GM23338 (cell line): ENCODE data around the gene ELFN1. TPM values are rescaled to one million over a fixed set of nuclear protein-coding genes. Genes with fewer than 3 reads are reported as not detected.

Source experiments
- ATAC-seq: fragments of 200-7000 bp; cut with Tn5 transposase; 3 replicates; pipeline ENCODE4 v1.9.1; 2020
- DNase-seq: peaks from one replicate; pipeline ENCODE4 v3.0.0-alpha.2; 2015; ENCODE audit warnings: low spot score
- H2AFZ ChIP-seq: fragments of 200-600 bp; sonication (generic); 2 replicates; pipeline ENCODE4 v1.8.0; 2016; ENCODE audit warnings: antibody characterized with exemption, mild to moderate bottlenecking, moderate library complexity
- H3F3A ChIP-seq: fragments of 200-600 bp; sonication (generic); replicated peaks from 2 replicates; pipeline ENCODE4 v1.8.0; 2017; ENCODE audit warnings: antibody characterized with exemption, mixed run types, low read depth
- H3K27ac ChIP-seq: fragments of 200-600 bp; sonication (generic); 2 replicates; pipeline ENCODE4 v1.6.1; 2016; ENCODE audit warnings: low read depth
- H3K27me3 ChIP-seq: fragments of 200-600 bp; sonication (generic); 2 replicates; pipeline ENCODE4 v1.8.0; 2016; ENCODE audit warnings: mild to moderate bottlenecking, mixed run types, moderate library complexity; ENCODE audit not compliant: insufficient read depth
- H3K36me3 ChIP-seq: fragments of 200-600 bp; sonication (generic); 2 replicates; pipeline ENCODE4 v1.8.0; 2016; ENCODE audit warnings: mild to moderate bottlenecking; ENCODE audit not compliant: insufficient read depth
- H3K4me1 ChIP-seq: fragments of 200-600 bp; sonication (generic); 2 replicates; pipeline ENCODE4 v1.8.0; 2016; ENCODE audit warnings: mild to moderate bottlenecking, moderate library complexity; ENCODE audit not compliant: insufficient read depth
- H3K4me2 ChIP-seq: fragments of 200-600 bp; sonication (generic); 2 replicates; pipeline ENCODE4 v1.7.1; 2017; ENCODE audit warnings: mixed run types
- H3K4me3 ChIP-seq: fragments of 200-600 bp; sonication (generic); 2 replicates; pipeline ENCODE4 v1.6.1; 2016; ENCODE audit warnings: mixed run types
- H3K79me2 ChIP-seq: fragments of 200-600 bp; sonication (generic); replicated peaks from 2 replicates; pipeline ENCODE4 v1.8.0; 2017; ENCODE audit warnings: mild to moderate bottlenecking; ENCODE audit not compliant: insufficient read depth
- H3K9me2 ChIP-seq: fragments of 200-600 bp; sonication (generic); 2 replicates; pipeline ENCODE4 v1.8.0; 2017; ENCODE audit not compliant: insufficient read depth
- H4K20me1 ChIP-seq: fragments of 200-600 bp; sonication (generic); replicated peaks from 2 replicates; pipeline ENCODE4 v1.8.0; 2017; ENCODE audit warnings: mild to moderate bottlenecking; ENCODE audit not compliant: insufficient read depth
- H3K27ac Mint-ChIP-seq: 2 replicates; pipeline ENCODE4 v1.8.0; 2020; ENCODE audit warnings: inconsistent platforms, mild to moderate bottlenecking, moderate library complexity, mixed read lengths
- H3K27me3 Mint-ChIP-seq: 3 replicates; pipeline ENCODE4 v1.8.0; 2022; ENCODE audit warnings: low read depth, mild to moderate bottlenecking, moderate library complexity, mixed read lengths, inconsistent platforms; ENCODE audit not compliant: insufficient read depth, poor library complexity
- H3K36me3 Mint-ChIP-seq: 3 replicates; pipeline ENCODE4 v1.8.0; 2021; ENCODE audit warnings: low read depth, mild to moderate bottlenecking, inconsistent platforms, moderate library complexity, mixed read lengths
- H3K4me1 Mint-ChIP-seq: 3 replicates; pipeline ENCODE4 v1.8.0; 2020; ENCODE audit warnings: mild to moderate bottlenecking, inconsistent platforms, mixed read lengths
- H3K4me3 Mint-ChIP-seq: 3 replicates; pipeline ENCODE4 v1.8.0; 2021; ENCODE audit warnings: moderate library complexity, mild to moderate bottlenecking, inconsistent platforms, mixed read lengths
- H3K9me3 Mint-ChIP-seq: 3 replicates; pipeline ENCODE4 v1.8.0; 2020; ENCODE audit warnings: moderate library complexity, mild to moderate bottlenecking, inconsistent platforms, mixed read lengths
- CREB1 ChIP-seq: fragments of 250-450 bp; sonication (Bioruptor Pico); IDR thresholded peaks from 2 replicates; pipeline ENCODE4 v1.5.0; 2020; ENCODE audit warnings: low read depth, mild to moderate bottlenecking, moderate library complexity
- ETS1 ChIP-seq: IDR thresholded peaks from 2 replicates; pipeline ENCODE4 v1.6.1; 2016; ENCODE audit warnings: antibody characterized with exemption
- EZH2 ChIP-seq: fragments of 200-600 bp; sonication (generic); IDR thresholded peaks from one replicate; pipeline ENCODE4 v1.8.0; 2017; ENCODE audit warnings: antibody characterized with exemption, mild to moderate bottlenecking, low read depth; ENCODE audit not compliant: unreplicated experiment
- EZH2phosphoT487 ChIP-seq: fragments of 200-600 bp; sonication (generic); IDR thresholded peaks from one replicate; pipeline ENCODE4 v1.8.1; 2018; ENCODE audit warnings: antibody characterized with exemption; ENCODE audit not compliant: unreplicated experiment
- NANOG ChIP-seq: IDR thresholded peaks from 2 replicates; pipeline ENCODE4 v1.6.1; 2016; ENCODE audit warnings: antibody characterized with exemption, borderline replicate concordance
- POLR2AphosphoS5 ChIP-seq: IDR thresholded peaks from 2 replicates; pipeline ENCODE4 v1.6.1; 2016; ENCODE audit warnings: antibody characterized with exemption, low read depth
- STAT1 ChIP-seq: IDR thresholded peaks from one replicate; pipeline ENCODE4 v1.6.1; 2016; ENCODE audit warnings: antibody characterized with exemption; ENCODE audit not compliant: unreplicated experiment
- ZNF114 ChIP-seq: fragments of 250-450 bp; sonication (Bioruptor Pico); IDR thresholded peaks from 2 replicates; pipeline ENCODE4 v1.5.0; 2020; ENCODE audit warnings: mild to moderate bottlenecking, moderate library complexity
- polyA plus RNA-seq: library from polyadenylated mRNA; unstranded; fragments of >200 nt; fragmentation: Nextera tagmentation; extraction: Ambion mirVana; gene quantifications from 2 replicates; pipeline ENCODE4 v1.2.1, GENCODE V29; 2016
- total RNA-seq: library from RNA; depleted of rRNA; stranded (reverse); fragments of >200 nt; shearing (Covaris generic); gene quantifications from 2 replicates; pipeline ENCODE4 v1.2.3, GENCODE V29; 2014

Gene ELFN1
- total and polyA plus RNA-seq, 2 experiments from 2014 or later = 0.08 to 3.5 TPM

GRCh38 chr7:1691601-1692514 is 21.8 kb downstream of the ELFN1 start:
- no peak overlapping the region for H3K4me3 ChIP-seq
- H3K79me2 ChIP-seq = no peaks in the 10 kb centered on the region
- Mint-ChIP-seq H3K36me3 (no peaks in the 10 kb centered on the region), H3K27me3 (peaks cover 6% of the 10 kb centered on the region), H3K4me3 (no peak overlapping the region), H3K4me1 (peaks cover 8% of the 10 kb centered on the region), H3K9me3 (no peaks in the 10 kb centered on the region; the same call in 2 of the 3 replicates), H3K27ac (no peak overlapping the region)
- 0 out of 2 replicates have a peak, but pooled peaks cover 2% of the 10 kb centered on the region for H3K9me2 ChIP-seq
- H3F3A ChIP-seq = no peaks in the 10 kb centered on the region
- H3K4me1 ChIP-seq = no peaks in the 10 kb centered on the region
- H4K20me1 ChIP-seq = no peaks in the 10 kb centered on the region
- H3K36me3 ChIP-seq = no peaks in the 10 kb centered on the region
- H3K27ac ChIP-seq = no peak overlapping the region
- ATAC-seq = no peak; the same call in 2 of the 3 replicates
- H3K27me3 ChIP-seq = no peaks in the 10 kb centered on the region
- DNase-seq = no peak
- TF ChIP-seq POLR2AphosphoS5 = no peak
- no peak overlapping the region for H3K4me2 ChIP-seq
- H2AFZ ChIP-seq = no peak overlapping the region

GRCh38 chr7:1692515-1693418 is 22.7 kb downstream of the ELFN1 start:
- no peak overlapping the region for H3K4me3 ChIP-seq
- H4K20me1 ChIP-seq = no peaks in the 10 kb centered on the region
- H2AFZ ChIP-seq = no peak overlapping the region
- H3K36me3 ChIP-seq = no peaks in the 10 kb centered on the region
- no peak overlapping the region for H3K4me2 ChIP-seq
- no peaks in the 10 kb centered on the region; the same call in 2 of the 3 replicates for H3K9me3 Mint-ChIP-seq
- no peaks in the 10 kb centered on the region for H3F3A ChIP-seq
- H3K9me2 ChIP-seq = 0 out of 2 replicates have a peak, but pooled peaks cover 2% of the 10 kb centered on the region
- H3K4me3 Mint-ChIP-seq = no peak overlapping the region
- H3K27me3 Mint-ChIP-seq = peaks cover 6% of the 10 kb centered on the region
- H3K4me1 ChIP-seq = peaks cover under 1% of the 10 kb centered on the region; the same call in 1 of the 2 replicates
- H3K27me3 ChIP-seq = no peaks in the 10 kb centered on the region
- ATAC-seq = no peak
- H3K4me1 Mint-ChIP-seq = peaks cover 13% of the 10 kb centered on the region
- no peaks in the 10 kb centered on the region for H3K36me3 Mint-ChIP-seq
- TF ChIP-seq EZH2 (no peak), CREB1 (CRISPR knock-in tag) (no peak), EZH2phosphoT487 (no peak), ETS1 (no peak), NANOG (no peak), STAT1 (no peak), ZNF114 (CRISPR knock-in tag) (no peak), POLR2AphosphoS5 (no peak)
- no peak for DNase-seq
- no peaks in the 10 kb centered on the region for H3K79me2 ChIP-seq
- H3K27ac Mint-ChIP-seq = no peak overlapping the region
- no peak overlapping the region for H3K27ac ChIP-seq
